Spleen (tissue), 7 donors: ENCODE results near the gene GLRX.

Source experiments
- CTCF ChIP-seq, 11 experiments: fragments of 200-600 bp in 7 of 11; fragments of 450-650 bp in 4 of 11; sonication (generic) in 4 of 11; IDR thresholded peaks in 8 of 11; conservative IDR thresholded peaks in 3 of 11; 1 replicate in 7 of 11; 2 replicates in 4 of 11; pipeline versions ENCODE4 v1.4.0 to v1.8.0; 2016 to 2021; ENCODE audit warnings: antibody characterized with exemption in 11 of 11, inconsistent platforms in 4 of 11, mild to moderate bottlenecking in 1 of 11
- POLR2A ChIP-seq, 3 donors: fragments of 450-650 bp; IDR thresholded peaks; one replicate each; pipeline ENCODE4 v1.5.1; 2017; ENCODE audit warnings: antibody characterized with exemption in 3 of 3, mild to moderate bottlenecking in 1 of 3
- donor health status: DM: no; HTN: no; CAD: no; lungs with moderate emphysema.
- donor health status: DM: no; HTN: no; CAD: no.
- donor health status: DM: no; HTN: no; CAD: no.

GRCh38 chr5:95806687-95807086 is 15.8 kb downstream of the GLRX start:
- TF ChIP-seq CTCF (IDR thresholded peaks at IDR 0.05 in 8 of 11, conservative IDR thresholded peaks at IDR 0.05 in 3 of 11) = no peak
- no peak for TF ChIP-seq POLR2A (IDR thresholded peaks at IDR 0.05)
